ENCODE measurements around the gene HMGCL.

DNA sequence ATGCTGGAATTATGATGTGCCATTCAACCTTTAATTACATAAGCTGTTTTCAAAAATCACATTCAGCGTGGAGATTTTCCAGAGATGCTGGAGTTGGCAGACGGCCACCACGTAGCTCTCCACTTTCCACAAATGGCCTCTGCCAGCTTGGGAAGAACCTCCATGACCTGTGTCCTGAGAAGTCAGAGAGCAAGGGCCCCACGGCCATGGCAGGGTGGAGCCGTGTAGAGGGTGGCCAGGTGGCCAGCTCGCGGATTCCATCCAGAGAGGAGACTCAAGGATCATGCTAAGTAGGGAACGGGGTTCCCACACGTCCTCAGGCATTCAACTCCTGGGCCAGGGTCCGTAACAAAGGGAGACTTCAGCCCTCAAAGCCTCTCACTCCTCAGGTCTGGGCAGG is 23.4 kb downstream of the HMGCL start:
- TF ChIP-seq, protein P1, sequence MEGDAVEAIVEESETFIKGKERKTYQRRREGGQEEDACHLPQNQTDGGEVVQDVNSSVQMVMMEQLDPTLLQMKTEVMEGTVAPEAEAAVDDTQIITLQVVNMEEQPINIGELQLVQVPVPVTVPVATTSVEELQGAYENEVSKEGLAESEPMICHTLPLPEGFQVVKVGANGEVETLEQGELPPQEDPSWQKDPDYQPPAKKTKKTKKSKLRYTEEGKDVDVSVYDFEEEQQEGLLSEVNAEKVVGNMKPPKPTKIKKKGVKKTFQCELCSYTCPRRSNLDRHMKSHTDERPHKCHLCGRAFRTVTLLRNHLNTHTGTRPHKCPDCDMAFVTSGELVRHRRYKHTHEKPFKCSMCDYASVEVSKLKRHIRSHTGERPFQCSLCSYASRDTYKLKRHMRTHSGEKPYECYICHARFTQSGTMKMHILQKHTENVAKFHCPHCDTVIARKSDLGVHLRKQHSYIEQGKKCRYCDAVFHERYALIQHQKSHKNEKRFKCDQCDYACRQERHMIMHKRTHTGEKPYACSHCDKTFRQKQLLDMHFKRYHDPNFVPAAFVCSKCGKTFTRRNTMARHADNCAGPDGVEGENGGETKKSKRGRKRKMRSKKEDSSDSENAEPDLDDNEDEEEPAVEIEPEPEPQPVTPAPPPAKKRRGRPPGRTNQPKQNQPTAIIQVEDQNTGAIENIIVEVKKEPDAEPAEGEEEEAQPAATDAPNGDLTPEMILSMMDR (conservative IDR thresholded peaks at IDR 0.05; ENCODE audit: low read length), result no peak
- no peak for TF ChIP-seq EZH2phosphoT487 (IDR thresholded peaks at IDR 0.05; ENCODE audit: borderline replicate concordance)
